HG02623 (cell line): ENCODE measurements around the gene CACNA1D.
"Not testable (repeated sequence)": the region's sequence is repeated elsewhere in the genome, so short reads cannot be mapped to it uniquely, and the experiment has no call there.

Source experiments
- ATAC-seq: cut with Tn5 transposase; IDR thresholded peaks from one replicate; pipeline ENCODE4 v1.9.1; 2021; ENCODE audit warnings: moderate library complexity; ENCODE audit not compliant: unreplicated experiment

The CACNA1D gene

DNA sequence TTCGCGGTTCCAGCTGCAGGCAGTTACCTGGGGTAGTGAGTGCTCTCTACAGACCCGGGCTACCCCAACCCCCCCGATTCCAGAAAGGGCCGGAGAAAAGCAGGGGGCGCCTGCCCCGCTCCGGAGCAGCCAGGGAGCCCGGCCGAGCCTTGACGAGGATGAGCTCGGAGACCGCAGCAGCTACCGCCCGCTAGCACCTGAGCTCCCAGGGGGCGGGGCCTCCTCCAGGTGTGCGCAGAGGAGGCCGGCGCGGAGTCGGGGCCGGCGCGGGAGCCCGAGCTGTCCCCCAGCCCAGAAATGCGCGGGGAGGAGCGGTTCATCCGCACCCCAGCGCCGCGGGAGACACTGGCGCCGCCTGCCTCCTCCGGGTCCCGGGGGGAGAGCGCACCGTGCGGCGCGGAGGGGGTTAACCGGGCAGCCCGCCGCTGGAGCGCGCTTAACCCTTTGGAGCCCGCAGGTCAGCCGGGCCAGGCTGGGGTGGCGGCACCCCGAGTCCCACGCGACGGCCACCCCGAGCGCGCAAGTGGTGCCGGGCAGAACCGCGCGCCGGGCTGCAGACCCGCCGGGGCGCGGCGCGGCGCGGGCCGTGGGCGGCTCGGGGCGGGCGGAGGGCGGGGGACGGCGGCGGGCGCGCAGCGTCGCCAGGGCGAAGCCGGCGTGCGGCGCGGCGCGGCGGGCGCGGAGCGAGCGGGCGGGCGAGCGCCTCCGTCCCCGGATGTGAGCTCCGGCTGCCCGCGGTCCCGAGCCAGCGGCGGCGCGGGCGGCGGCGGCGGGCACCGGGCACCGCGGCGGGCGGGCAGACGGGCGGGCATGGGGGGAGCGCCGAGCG lies at the start of gene CACNA1D:
TSS of gene CACNA1D (plus strand) at position 649 of the 829 bp plus-strand sequence. CDS start 556 bp downstream, outside the sequence.
- no peak for ATAC-seq

DNA sequence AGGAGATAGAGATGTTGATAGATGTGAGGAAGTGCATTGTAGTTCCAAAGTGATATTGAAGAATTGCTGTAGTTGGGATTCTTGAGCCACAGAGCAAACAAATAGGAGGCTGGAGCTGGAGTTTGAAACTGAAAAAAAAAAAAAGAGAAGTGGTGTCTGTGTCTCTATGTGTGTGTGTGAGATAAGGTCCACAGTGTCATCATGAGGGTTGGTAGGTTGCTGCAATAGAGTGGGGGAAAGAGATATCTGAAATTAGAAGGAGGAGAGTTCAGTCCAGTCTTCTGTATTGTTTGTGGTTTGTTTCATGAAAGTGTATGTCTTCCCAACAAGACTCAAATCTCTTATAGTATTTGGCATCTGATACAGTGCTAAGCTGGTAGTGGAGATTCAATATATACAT lies 37.3 kb upstream of the CACNA1D start:
- ATAC-seq, result no peak

- no peak for ATAC-seq
Measured at GRCh38 chr3:53460326-53460725, 34.1 kb upstream of the CACNA1D start.

DNA sequence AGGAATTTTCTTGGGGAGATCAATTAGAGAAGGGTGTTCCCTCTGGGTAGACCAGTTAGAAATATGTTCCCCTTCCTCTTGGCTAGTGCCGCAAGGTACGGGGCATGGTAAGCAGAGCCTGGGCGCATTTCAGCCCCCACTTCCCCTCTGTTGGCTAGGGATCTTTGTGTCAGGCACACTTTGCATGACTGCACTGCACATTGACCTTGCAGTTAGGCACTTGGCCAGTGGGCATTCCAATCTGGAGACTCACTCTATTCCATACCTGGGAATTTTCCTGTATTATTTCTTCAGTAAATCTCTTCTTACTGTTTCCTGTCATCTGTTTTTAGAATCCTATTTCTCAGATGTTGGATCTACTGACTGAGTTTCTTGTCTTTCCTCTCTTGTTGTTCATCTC lies 30.0 kb upstream of the CACNA1D start:
- ATAC-seq, result no peak

GRCh38 chr3:53469758-53470157 lies 24.7 kb upstream of the CACNA1D start:
- ATAC-seq, result not testable (repeated sequence)

DNA sequence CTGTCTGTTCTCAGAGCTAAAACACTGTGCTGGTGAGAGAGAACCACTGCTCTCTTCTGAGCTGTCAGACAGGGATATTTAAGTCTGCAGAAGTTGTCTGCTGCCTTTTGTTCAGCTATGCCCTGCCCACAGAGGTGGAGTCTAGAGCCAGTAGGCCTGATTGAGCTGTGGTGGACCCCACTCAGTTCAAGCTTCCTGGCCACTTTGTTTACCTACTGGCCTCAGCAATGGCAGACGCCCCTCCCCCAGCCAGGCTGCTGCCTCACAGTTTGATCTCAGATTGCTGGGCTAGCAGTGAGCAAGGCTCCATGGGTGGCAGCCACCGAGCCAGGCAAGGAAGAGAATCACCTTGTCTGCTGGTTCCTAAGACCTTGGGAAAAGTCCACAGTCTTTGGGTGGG lies 21.0 kb upstream of the CACNA1D start:
- no peak for ATAC-seq

DNA sequence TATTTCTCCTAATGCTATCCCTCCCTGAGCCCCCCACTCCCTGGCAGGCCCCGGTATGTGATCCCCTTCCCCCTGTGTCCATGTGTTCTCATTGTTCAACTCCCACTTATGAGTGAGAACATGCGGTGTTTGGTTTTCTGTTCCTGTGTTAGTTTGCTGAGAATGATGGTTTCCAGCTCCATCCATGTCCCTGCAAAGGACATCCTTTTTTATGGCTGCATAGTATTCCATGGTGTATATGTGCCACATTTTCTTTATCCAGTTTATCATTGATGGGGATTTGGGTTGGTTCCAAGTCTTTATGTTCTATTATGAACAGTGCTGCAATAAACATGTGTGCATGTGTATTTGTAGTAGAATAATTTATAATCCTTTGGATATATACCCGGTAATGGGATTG lies 18.0 kb upstream of the CACNA1D start:
- ATAC-seq, result not testable (repeated sequence)

DNA sequence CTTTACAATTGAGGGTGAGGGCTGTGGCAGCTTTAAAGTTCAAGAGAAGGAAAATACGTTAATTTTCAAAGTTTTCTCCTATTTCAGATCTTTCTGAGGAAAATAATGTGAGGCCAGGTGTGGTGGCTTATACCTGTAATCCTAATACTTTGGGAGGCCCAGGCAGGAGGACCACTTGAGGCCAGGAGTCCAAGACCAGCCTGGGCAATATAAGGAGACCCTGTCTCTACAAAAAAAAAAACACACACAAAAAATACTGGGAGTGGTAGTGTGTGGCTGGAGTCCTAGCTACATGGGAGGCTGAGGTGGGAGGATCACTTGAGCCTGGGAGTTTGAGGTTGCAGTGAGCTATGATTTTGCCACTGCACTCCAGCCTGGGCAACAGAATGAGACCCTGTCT lies 16.7 kb upstream of the CACNA1D start:
- ATAC-seq, result not testable (repeated sequence)

GRCh38 chr3:53478166-53478830 lies 16.1 kb upstream of the CACNA1D start:
- no peak for ATAC-seq

GRCh38 chr3:53478921-53479664 lies 15.3 kb upstream of the CACNA1D start:
- no peak for ATAC-seq

- no peak for ATAC-seq
Measured at GRCh38 chr3:53482227-53482626, 12.2 kb upstream of the CACNA1D start.

DNA sequence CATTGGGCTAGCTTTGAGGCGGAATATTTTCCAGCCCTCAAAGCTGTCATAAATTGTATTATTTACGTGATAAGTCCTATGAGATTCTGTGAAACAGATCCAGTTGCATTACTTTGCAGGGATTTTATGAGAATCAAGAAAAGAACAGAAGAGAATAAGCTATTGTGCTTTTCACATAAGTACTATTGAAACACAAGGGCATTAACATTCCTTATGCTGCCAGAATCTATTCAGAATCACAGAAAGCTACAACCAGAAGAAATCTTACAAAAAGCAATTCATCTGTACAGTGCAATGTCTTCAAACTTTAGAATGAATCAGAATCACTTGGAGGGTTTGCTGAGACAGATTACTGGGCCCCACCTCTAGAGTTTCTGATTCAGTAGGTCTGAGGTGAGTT lies 10.6 kb upstream of the CACNA1D start:
- no peak for ATAC-seq

DNA sequence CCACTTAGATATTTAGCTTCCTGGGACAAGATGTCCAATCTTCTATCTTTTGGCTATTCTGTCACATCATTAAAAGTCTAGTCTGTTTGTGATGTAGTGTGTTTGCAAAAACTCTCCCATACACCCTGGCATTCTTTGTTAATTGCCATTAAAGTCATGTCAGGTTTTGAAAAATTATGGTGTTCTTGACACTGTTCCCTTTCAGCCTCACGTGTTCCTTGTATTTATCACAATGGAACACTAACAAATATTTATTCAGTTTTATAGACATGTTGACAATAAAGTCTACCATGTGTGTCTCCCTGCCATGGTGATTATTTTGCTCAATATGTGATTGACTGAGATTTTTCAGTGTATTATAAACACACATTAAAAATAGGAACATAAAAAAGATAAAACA lies 9.4 kb upstream of the CACNA1D start:
- no peak for ATAC-seq

DNA sequence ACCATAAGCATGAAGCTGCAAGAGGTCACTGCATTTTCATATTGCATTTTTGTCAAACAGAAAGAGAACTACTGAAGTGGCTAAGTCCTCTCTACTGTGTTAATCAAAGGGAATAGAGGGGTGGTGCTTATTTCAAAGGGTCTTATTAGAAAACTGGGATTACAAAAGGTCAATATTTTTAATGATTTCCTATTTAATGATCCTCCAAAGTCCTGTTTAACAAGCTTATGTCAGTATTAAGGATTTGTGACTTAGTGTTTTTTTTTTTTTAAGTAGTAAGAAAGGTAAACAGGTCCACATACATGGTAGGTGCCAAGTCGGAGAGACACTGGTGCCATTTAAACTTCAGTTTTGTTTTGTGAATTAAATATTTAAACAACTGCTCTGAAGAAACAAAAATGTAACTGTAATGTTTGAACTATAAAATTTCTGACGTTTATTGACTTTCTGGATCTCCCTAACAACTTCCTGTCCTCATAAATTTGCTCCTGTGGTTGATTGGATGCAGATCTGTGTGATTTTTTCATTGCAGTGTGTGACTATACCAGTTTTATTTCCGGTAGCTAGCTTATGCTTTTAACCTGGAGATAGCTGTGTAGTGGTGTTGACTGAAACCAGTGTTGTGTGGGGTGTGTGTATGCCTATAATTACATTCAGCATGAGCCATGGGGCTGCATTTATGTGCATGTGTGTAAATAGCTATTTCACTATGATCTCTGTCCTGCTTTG lies 8.6 kb upstream of the CACNA1D start:
- ATAC-seq, result no peak

DNA sequence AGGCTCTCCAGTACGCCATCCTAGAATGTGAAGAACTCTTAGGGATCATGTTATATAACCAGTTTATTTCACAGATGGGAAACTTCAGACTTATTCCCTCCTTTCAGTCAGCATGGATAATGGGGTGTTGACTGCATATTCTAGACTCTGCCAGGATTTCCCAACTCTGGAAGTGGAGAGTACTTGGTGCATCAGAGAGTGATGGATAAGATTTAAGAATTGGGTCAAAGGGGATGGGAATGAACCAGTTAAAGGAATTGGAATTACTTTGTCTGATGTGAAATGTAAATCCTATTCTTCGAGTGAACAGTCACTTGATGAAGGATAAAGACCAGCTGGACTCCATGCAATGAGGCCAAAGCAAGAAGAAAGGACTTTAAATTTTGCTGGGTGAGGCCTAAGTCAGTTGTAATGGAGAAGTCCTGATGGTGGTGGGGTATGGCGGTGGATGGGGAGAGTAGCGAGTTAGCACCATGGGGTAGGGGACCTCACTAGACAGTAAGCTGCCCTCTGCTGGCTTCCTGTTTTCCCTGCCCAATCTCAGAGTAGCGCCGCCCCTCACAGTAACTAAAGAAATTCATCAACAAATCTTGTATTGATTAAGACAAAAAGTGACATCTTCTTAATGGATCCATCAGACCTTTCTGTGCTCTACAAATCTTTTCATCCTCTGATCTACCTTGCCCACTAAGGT lies 7.3 kb upstream of the CACNA1D start:
- ATAC-seq, result no peak

- no peak for ATAC-seq
Measured at GRCh38 chr3:53489386-53489785, 5.0 kb upstream of the CACNA1D start.

DNA sequence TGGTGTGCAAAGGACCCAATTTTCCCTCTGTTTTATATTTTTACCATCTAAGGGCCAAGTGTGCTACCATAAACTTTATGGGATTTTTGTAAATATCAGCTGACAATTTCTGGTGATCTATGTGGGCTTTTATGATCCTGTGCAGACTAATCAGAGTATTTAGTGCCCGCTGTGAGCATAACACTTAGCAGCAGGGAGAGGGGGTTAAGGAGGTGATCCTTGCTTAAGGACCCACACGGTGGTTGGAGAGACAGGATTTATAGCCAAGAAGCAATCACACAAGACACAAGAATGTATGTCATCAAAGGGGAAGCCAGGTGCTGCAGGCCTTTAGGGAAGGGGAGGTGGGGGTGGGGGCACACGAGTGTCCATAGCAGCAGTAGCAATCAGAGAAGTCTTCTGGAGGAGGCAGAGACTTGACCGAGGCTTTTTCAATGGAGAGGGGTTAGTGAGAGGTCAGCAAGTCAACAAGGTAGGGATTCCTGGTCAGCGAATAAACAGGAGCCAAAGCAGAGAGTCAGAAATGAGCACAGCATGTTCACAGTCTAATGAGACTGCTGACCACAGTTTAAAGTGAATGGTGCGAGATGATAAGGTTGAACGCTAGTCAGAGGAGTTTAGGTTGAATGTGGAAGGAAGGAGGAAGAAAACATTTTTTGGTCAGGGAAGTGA lies 4.5 kb upstream of the CACNA1D start:
- ATAC-seq, result no peak

GRCh38 chr3:53490459-53490968 lies 3.9 kb upstream of the CACNA1D start:
- no peak for ATAC-seq

DNA sequence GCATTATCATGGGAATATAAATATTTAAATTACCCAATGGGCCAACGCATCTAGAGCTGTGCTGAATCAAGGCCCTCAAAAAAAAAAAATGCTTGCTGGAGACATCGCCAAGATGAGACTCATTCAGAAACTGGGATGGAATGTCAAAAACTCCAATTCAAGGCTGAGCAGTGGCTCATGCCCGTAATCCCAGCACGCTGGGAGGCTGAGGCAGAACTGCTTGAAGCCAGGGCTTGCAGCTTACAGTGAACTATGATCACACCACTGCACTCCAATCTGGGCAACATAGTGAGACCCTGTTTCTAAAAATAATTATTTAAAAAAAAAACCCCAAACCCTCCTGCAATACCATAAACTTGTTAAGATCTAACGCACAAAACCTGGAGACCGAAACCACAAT lies 3.1 kb upstream of the CACNA1D start:
- ATAC-seq, result no peak

DNA sequence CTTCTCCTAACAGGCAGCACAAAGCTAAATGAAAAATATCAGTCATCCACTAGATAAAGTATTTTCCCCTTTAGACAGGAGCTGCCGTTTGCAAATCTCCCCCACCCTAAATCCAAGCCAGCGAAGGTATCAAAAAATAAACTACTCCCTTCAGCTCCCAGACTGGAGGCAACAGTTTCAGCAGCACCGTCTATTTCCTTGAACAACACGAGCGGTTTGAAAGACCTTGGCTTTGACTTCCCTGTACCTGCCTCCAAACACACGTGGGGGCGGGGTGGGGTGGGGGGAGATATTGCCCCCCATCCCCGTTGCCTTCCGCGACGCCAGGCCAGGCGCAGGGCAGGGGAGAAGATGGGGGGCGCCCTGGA lies 832 bp upstream of the CACNA1D start:
- no peak for ATAC-seq
